ENCODE data around the gene CD44.

Gene CD44

DNA sequence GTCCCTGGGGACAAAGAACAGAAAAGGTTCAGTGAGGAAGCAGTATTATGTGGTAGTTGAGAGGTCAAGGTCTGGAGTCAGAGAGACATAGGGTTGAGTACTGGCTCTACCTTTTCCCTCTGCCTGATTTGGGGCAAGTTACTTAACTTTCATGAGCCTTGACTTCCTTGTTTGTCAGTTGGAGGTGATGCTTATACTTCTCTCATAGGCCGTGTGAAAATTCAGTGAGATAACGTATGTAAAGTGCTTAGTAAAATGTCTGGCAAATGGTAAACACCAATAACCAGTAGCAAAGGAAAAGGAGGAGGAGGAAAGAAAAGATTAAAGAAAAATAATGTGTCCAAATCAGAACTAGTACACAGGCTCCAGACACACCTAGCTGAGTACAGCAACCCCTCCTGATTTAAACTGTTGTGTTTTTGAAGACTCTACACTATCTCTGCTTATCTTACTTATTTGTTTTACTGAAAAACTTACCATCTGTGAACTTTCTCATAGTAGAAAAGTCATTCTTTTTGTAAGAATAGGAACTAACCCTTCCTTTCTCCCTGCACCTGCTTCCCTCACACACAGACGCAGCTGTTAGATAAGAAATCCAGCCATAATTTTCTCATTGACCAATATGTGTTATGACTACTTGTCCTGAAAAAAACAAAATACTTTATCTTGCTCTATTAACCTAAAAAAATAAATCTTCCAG lies 126.9 kb downstream of the CD44 start:
- DNase-seq = no peak

GRCh38 chr11:35267504-35267903 lies 128.5 kb downstream of the CD44 start:
- DNase-seq = no peak

DNA sequence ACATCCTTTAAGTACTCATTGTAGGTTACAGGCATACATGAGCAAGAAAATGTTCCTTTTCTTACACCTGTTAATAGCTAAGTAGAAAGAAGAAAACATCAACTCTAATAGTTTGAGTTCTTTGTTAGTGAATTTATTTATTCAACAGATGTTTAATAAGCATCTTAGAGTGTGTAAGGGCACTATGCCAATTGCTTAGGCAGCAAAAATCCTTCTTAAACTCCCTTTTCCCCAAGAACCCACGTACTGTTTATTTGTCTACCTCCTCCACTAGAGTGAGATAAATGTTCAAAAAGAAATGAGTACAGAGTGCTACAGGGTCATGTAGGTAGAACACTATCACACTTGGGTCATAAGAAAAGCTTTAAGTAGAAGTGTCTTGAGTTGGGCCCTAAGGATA lies 131.4 kb downstream of the CD44 start:
- no peak for DNase-seq

DNA sequence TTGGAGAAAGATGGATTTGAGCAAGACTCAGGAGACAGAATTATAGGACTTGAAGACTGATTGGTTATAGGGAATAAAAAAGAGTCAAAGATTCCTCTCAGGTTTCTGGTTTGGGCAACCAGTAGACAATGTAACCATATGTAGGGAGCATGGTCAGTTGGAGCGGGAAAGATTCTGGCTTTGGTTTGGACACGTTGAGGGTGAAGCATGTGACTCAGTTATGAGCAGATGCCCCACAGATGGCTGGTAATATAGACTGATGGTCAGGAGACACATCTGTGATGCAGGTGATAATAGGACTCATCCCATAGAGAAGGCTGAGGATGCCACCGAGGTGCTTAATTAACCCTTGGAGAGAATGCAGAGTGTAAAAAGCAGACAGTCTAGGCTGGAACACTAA lies 132.1 kb downstream of the CD44 start:
- DNase-seq = no peak

DNA sequence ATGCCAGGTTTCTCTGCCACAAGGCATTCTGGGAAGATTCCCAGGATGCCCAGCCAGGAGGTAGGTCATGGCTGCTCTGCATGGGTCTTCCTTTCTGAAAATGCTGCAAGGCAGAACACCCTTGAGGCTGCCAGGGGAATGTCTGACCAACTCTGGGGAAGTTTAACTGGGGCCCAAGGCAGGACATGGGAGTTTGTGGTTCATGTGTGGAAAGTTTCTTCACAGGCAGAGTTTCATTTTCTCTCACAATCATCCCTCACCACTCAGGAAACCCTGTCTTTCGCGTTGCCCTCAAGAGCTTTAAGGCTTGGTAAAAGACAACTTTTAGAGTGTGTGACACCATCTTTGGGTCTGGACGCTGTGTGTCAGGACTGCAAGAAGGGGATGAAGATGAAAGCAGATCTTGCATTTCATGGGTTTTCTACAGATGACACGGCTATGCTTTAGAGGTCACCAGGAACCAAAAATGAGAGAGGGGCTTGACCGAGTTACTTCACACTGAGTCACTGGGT lies 133.5 kb downstream of the CD44 start:
- DNase-seq = peak in 4 of 14 donors; percentile 19 to 42 (median 26)

DNA sequence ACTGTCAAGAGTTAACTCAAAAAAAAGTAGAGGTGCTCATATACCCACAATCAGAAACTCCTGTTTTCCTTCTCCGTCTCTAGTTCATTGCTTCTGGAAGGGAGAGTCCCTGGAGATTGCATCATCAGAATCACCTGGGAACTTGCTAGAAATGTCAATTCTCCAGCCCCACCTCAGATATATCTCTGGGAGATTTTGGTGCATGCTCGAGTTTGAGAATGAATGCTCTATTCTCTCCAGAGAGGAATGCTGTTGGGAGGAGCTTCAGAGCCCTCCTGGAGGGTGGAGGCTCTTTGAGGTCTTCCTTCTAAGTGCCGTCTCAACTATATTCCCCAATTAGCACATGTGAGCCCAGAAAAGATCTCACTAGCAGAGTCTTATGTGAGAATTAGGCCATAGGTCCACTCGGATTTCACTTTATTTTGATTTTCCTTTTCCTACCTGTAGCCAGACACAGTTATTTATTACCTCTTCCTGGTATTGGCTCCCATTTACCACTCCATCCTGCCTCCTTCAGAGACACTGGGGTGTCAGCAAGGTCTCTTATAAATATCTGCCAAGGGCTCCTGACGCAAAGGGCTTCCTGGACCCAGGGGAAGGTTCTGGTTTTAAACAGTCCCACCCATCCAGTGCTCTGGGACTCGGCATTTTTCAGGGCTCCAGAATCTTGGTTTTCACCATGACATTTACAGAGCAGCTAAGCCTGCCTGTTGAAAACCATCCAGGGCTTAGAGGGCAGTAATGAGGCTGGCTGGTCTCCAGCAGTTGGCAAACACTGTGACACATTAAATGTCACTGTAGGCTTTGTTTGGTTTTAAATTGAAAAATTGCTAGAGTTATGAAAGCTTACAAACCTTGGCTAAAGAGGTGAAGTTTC lies 136.2 kb downstream of the CD44 start:
- DNase-seq = peak in 10 of 14 donors; percentile 36 to 76 (median 47)

DNA sequence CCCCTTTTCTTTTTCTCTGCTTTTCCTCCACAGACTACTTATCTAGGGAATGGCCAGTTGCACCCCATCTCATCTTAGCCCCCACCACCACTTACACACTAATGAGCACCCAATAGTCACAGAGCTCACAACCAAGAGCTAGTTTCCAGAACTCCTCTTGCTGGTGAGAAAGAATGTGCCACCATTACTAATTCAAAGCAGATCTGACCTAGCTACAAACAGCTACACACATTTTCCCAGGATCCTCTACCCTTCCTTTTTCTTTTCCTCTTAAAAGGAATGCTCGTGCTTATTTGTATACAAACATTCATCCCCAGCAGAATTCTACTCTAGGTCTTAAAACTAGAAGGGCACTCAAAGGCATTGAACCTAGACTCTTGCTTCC lies 136.8 kb downstream of the CD44 start:
- DNase-seq = peak in 3 of 14 donors; percentile 52 to 66 (median 62)

GRCh38 chr11:35276396-35277145 lies 137.6 kb downstream of the CD44 start:
- DNase-seq = peak in 7 of 14 donors; percentile 10 to 51 (median 25)

GRCh38 chr11:35277827-35278226 lies 138.9 kb downstream of the CD44 start:
- DNase-seq = no peak

- no peak for DNase-seq
These were observed 141.8 kb downstream of the CD44 start for GRCh38 chr11:35280727-35281126.

- DNase-seq = no peak
These were observed 142.3 kb downstream of the CD44 start for GRCh38 chr11:35281169-35281688.

Measured in C1 segment of cervical spinal cord (tissue), 14 donors.